HCT116 (cell line): ENCODE results near the gene MFSD6L. TPM values are rescaled to one million over a fixed set of nuclear protein-coding genes. Genes with fewer than 3 reads are reported as not detected.

ENCODE experiments used
- ATAC-seq: fragments of 200-7000 bp; cut with Tn5 transposase; 2 replicates; pipeline ENCODE4 v1.9.1; 2020; ENCODE audit warnings: mild to moderate bottlenecking, moderate library complexity
- BruUV-seq: library from RNA; stranded (reverse); fragments of 400-500 nt; replicated peaks from 2 replicates; lab custom pipeline; 2021; lab: Mats Ljungman, UMichigan
- CTCF ChIA-PET: fragments of 300-600 bp; sonication (Branson Sonifier 250); formaldehyde crosslinking; loops from one replicate; lab custom pipeline; 2021; ENCODE audit warnings: antibody characterized with exemption; lab: Charles Lee
- POLR2A ChIA-PET: fragments of 300-600, 350-600 bp; sonication (Branson Sonifier 250); formaldehyde crosslinking; loops from one replicate; lab custom pipeline; 2021; ENCODE audit warnings: antibody characterized with exemption; lab: Charles Lee
- RAD21 ChIA-PET, 2 experiments: fragments of 300-600 bp; sonication (Branson Sonifier 250); formaldehyde crosslinking; loops; one replicate each; lab custom pipeline; 2023; ENCODE audit warnings: low total read pairs in 2 of 2; ENCODE audit not compliant: uncharacterized antibody in 2 of 2, unreplicated experiment in 2 of 2, low non-redundant PET in 1 of 2; lab: Charles Lee
- DNase-seq: peaks from one replicate; pipeline ENCODE4 v3.0.0-alpha.2; 2010; ENCODE audit warnings: low read depth, low spot score
- H2AFZ ChIP-seq: fragments of 200-600 bp; shearing (Covaris generic), sonication (generic); 2 replicates; pipeline ENCODE4 v1.6.1; 2017; ENCODE audit warnings: low read depth, mixed run types, mixed read lengths, antibody characterized with exemption, low read length; ENCODE audit not compliant: poor library complexity, severe bottlenecking
- H3K27ac ChIP-seq: 2 replicates; pipeline ENCODE4 v1.5.1; 2012; ENCODE audit warnings: low read depth, low read length
- H3K27me3 ChIP-seq: fragments of 200-600 bp; sonication (generic); 2 replicates; pipeline ENCODE4 v1.6.1; 2016; ENCODE audit warnings: mixed run types, low read length, mixed read lengths; ENCODE audit not compliant: insufficient read depth
- H3K36me3 ChIP-seq, 2 experiments: fragments of 200-500 bp in 1 of 2; fragments of 200-600 bp in 1 of 2; sonication (Bioruptor generic) in 1 of 2; sonication (generic) in 1 of 2; 2 replicates each; pipeline versions ENCODE4 v1.5.1 to v1.6.1; 2014 to 2016; ENCODE audit warnings: low read length in 2 of 2, inconsistent platforms in 1 of 2, mixed read lengths in 1 of 2, mixed run types in 1 of 2; ENCODE audit not compliant: insufficient read depth in 2 of 2, control insufficient read depth in 1 of 2
- H3K4me1 ChIP-seq, 2 experiments: fragments of 200-600 bp in 1 of 2; sonication (generic) in 1 of 2; 2 replicates each; pipeline versions ENCODE4 v1.5.1 to v1.6.1; 2012 to 2017; ENCODE audit warnings: low read length in 2 of 2, inconsistent platforms in 1 of 2, mild to moderate bottlenecking in 1 of 2, mixed read lengths in 1 of 2, mixed run types in 1 of 2, moderate library complexity in 1 of 2; ENCODE audit not compliant: insufficient read depth in 2 of 2, control insufficient read depth in 1 of 2
- H3K4me2 ChIP-seq: fragments of 200-600 bp; sonication (generic); 2 replicates; pipeline ENCODE4 v1.6.1; 2017; ENCODE audit warnings: mixed run types, low read length, mixed read lengths
- H3K4me3 ChIP-seq, 2 experiments: fragments of 200-600 bp in 1 of 2; sonication (generic) in 1 of 2; replicated peaks in 1 of 2; 2 replicates each; pipeline ENCODE4 v1.5.1; 2011 to 2016; ENCODE audit warnings: low read length in 2 of 2, control low read depth in 1 of 2, low read depth in 1 of 2, mild to moderate bottlenecking in 1 of 2, mixed read lengths in 1 of 2, mixed run types in 1 of 2
- H3K79me2 ChIP-seq: fragments of 200-600 bp; sonication (generic); 2 replicates; pipeline ENCODE4 v1.6.1; 2017; ENCODE audit warnings: mild to moderate bottlenecking, mixed run types, low read length, moderate library complexity, mixed read lengths; ENCODE audit not compliant: insufficient read depth
- H3K9ac ChIP-seq: fragments of 200-600 bp; sonication (generic); 2 replicates; pipeline ENCODE4 v1.6.1; 2016; ENCODE audit warnings: low read length, mixed read lengths
- H3K9me2 ChIP-seq: fragments of 200-600 bp; sonication (generic), shearing (Covaris generic); 2 replicates; pipeline ENCODE4 v1.6.1; 2017; ENCODE audit warnings: mixed run types, mild to moderate bottlenecking, moderate library complexity; ENCODE audit not compliant: insufficient read depth
- H3K9me3 ChIP-seq, 2 experiments: fragments of 200-500 bp in 1 of 2; fragments of 200-600 bp in 1 of 2; sonication (Bioruptor generic) in 1 of 2; sonication (generic) in 1 of 2; 2 replicates each; pipeline ENCODE4 v1.6.1; 2014 to 2017; ENCODE audit warnings: low read length in 2 of 2, mixed read lengths in 2 of 2, inconsistent platforms in 1 of 2, low read depth in 1 of 2, mild to moderate bottlenecking in 1 of 2, mixed run types in 1 of 2, moderate library complexity in 1 of 2; ENCODE audit not compliant: control insufficient read depth in 1 of 2, insufficient read depth in 1 of 2
- H4K20me1 ChIP-seq: fragments of 200-600 bp; sonication (generic), shearing (Covaris generic); 2 replicates; pipeline ENCODE4 v1.6.1; 2017; ENCODE audit warnings: mixed run types, mild to moderate bottlenecking, moderate library complexity; ENCODE audit not compliant: insufficient read depth
- CEBPB ChIP-seq: IDR thresholded peaks from 2 replicates; pipeline ENCODE4 v1.6.1; 2012; ENCODE audit warnings: low read depth
- CTCF ChIP-seq, 3 experiments: fragments of 200-600 bp in 1 of 3; sonication (generic) in 1 of 3; IDR thresholded peaks in 2 of 3; conservative IDR thresholded peaks in 1 of 3; 2 replicates each; pipeline ENCODE4 v1.5.1; 2012 to 2017; ENCODE audit warnings: low read depth in 2 of 3, low read length in 2 of 3, antibody characterized with exemption in 1 of 3, borderline replicate concordance in 1 of 3, control low read depth in 1 of 3, mild to moderate bottlenecking in 1 of 3, mixed read lengths in 1 of 3, mixed run types in 1 of 3, moderate library complexity in 1 of 3; ENCODE audit not compliant: insufficient read depth in 1 of 3
- EGR1 ChIP-seq: IDR thresholded peaks from 2 replicates; pipeline ENCODE4 v1.6.1; 2012; ENCODE audit warnings: low read depth
- ELF1 ChIP-seq: IDR thresholded peaks from 2 replicates; pipeline ENCODE4 v1.6.1; 2012; ENCODE audit warnings: low read depth, borderline replicate concordance
- EZH2 ChIP-seq: fragments of 200-600 bp; sonication (generic); IDR thresholded peaks from 2 replicates; pipeline ENCODE4 v1.6.1; 2017; ENCODE audit warnings: antibody characterized with exemption, mixed run types
- FOSL1 ChIP-seq: IDR thresholded peaks from 2 replicates; pipeline ENCODE4 v1.6.1; 2012; ENCODE audit warnings: low read depth
- RAD21 ChIP-seq: IDR thresholded peaks from 2 replicates; pipeline ENCODE4 v1.6.1; 2012; ENCODE audit warnings: low read depth, mild to moderate bottlenecking
- SIN3A ChIP-seq: IDR thresholded peaks from 2 replicates; pipeline ENCODE4 v1.6.1; 2012; ENCODE audit warnings: low read depth
- SP1 ChIP-seq: IDR thresholded peaks from 2 replicates; pipeline ENCODE4 v1.6.1; 2012; ENCODE audit warnings: low read depth
- SRF ChIP-seq: IDR thresholded peaks from 2 replicates; pipeline ENCODE4 v1.6.1; 2012; ENCODE audit warnings: low read depth
- TCF7L2 ChIP-seq: IDR thresholded peaks from 2 replicates; pipeline ENCODE4 v1.7.0; 2011; ENCODE audit warnings: borderline replicate concordance, inconsistent platforms; ENCODE audit not compliant: insufficient read depth, insufficient read length; ENCODE audit errors: extremely low read depth
- ZFX ChIP-seq: fragments of 450-650 bp; IDR thresholded peaks from 2 replicates; pipeline ENCODE4 v1.6.1; 2017
- ZNF274 ChIP-seq: fragments of 200-500 bp; sonication (Bioruptor generic); IDR thresholded peaks from 2 replicates; pipeline ENCODE4 v1.6.1; 2014; ENCODE audit warnings: mild to moderate bottlenecking, low read depth, low read length, inconsistent platforms
- intact Hi-C: fragments of 100-400 bp; cut with micrococcal nuclease; formaldehyde crosslinking; loops from 2 replicates; pipeline ENCODE4 v1.10.0; 2022
- total RNA-seq: library from RNA; stranded (reverse); gene quantifications from one replicate; pipeline ENCODE4 v1.2.1, GENCODE V29; 2021; ENCODE audit not compliant: unreplicated experiment
- TF ChIP-seq, protein P1 (sequence below): IDR thresholded peaks from 2 replicates; pipeline ENCODE4 v1.6.1; 2012
- TF ChIP-seq, protein P2 (sequence below): IDR thresholded peaks from 2 replicates; pipeline ENCODE4 v1.6.1; 2012

The MFSD6L gene
- total RNA-seq, 1 experiment from 2014 or later: not detected

DNA sequence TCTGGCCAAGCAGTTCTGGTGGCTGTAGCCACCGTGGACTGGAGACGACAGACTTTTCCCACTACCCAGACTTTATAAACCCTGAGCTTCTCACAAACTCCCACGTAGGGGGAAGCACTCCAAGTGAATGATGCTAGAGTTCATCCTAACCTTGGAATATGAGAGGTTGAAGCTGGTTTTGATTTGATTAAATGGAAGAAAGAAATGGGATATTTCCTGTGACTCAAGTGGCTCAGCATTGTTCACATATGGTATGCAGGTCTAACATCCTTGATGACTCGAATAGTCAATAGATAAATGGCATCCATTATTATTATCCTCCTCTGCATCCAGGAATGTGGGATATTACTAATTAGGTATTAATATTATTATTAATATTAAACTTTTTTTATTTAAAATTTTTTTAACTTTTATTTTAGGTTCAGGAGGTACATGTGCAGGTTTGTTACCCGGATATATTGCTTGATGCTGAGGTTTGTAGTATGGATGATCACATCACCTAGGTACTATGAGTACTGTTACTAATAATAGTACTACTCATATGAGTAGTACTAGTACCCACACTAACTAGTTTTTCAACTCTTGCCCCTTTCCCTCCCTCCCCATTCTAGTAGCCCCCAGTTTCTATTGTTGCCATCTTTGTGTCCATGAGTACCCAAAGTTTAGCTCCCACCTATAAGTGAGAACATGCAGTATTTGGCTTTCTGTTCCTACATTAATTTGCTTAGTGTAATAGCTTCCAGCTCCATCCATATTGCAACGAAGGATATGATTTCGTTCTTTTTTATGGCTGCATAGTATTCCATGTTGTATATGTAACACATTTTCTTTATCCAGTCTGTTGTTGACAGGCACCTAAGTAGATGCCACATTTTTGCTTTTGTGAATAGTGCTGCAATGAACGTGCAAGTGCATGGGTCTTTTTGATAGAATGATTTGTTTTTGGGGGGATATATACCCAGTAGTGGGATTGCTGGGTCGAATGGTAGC, 45.4 kb upstream of the MFSD6L start:
- no peak overlapping the region for H2AFZ ChIP-seq
- H3K27ac ChIP-seq: no peak overlapping the region
- TF ChIP-seq, protein P1, sequence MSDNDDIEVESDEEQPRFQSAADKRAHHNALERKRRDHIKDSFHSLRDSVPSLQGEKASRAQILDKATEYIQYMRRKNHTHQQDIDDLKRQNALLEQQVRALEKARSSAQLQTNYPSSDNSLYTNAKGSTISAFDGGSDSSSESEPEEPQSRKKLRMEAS: no peak
- TF ChIP-seq EGR1 (no peak), ZNF274 (no peak), SRF (no peak), EZH2 (no peak), RAD21 (no peak), SIN3A (no peak), CEBPB (no peak), CTCF (IDR thresholded peaks at IDR 0.05 in 2 of 3, conservative IDR thresholded peaks at IDR 0.05 in 1 of 3; ENCODE audit: borderline replicate concordance in 1 of 3, insufficient read depth in 1 of 3, low read depth in 2 of 3, low read length in 2 of 3) (no peak), FOSL1 (no peak), TCF7L2 (no peak), ELF1 (no peak), ZFX (no peak), SP1 (no peak)
- TF ChIP-seq, protein P2, sequence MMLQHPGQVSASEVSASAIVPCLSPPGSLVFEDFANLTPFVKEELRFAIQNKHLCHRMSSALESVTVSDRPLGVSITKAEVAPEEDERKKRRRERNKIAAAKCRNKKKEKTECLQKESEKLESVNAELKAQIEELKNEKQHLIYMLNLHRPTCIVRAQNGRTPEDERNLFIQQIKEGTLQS: no peak
- TF ChIP-seq, all 23 proteins: peak for 0
- intact Hi-C loops: no loop called here
- CTCF ChIA-PET: no interaction called here
- Histone ChIP-seq H3K4me1 (peaks cover 0 to 3% of the 10 kb centered on the region in 2 experiments; a peak in 1 of 4 replicates), H3K27me3 (no peaks in the 10 kb centered on the region), H4K20me1 (no peaks in the 10 kb centered on the region; the same call in 1 of the 2 replicates), H3K9me3 (no peaks in the 10 kb centered on the region), H3K4me3 (no peak overlapping the region), H3K9ac (no peak overlapping the region), H3K79me2 (no peaks in the 10 kb centered on the region), H3K4me2 (no peak overlapping the region), H3K9me2 (no peaks in the 10 kb centered on the region), H3K36me3 (no peaks in the 10 kb centered on the region)
- no TSS peak for BruUV-seq
- POLR2A ChIA-PET: no interaction called here
- no peak for ATAC-seq
- DNase-seq: no peak
- RAD21 ChIA-PET: no interaction called here
